Measurements from ENCODE around the gene ZBBX. TPM values are rescaled to one million over a fixed set of nuclear protein-coding genes. Genes with fewer than 3 reads are reported as not detected.

ZBBX gene
- total RNA-seq, 2 donors from 2014 or later: not detected

DNA sequence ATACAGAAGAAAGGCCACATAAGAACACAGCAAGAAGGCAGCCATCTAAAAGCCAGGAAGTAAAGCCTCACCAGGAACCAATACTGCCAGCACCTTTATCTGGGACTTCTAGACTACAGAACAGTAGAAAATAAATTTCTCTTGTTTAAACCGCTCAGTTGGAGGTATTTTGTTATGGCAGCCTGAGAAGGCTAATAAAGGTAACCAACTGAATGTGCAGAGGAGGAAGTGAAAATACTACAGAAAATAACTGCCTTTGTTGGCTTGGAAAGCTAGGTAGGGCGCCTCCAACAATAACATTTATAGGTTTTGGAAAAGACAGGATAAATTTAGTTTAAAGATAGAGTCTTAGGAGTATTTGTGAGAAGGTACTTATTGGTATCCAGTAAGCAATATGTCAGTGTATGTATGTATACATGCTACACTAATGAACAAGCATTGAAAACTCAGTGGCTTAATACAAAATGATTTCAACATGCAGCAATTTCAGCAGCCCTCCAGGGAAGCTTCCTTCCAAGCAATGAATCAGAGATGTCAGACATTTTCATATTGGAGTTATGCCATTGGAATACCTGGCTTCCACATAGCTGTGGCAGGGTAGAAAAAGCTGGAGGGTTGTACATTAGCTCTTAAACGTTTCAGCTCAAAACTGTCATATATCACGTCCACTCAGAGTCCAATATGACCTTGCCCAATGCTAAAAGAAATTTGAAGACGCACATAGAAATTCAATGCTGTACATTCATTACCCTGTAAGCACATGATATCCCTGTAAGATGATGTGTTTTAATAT lies 48.9 kb downstream of the ZBBX start:
- DNase-seq (ENCODE audit: low spot score): no peak
- H3K36me3 ChIP-seq: no peaks in the 10 kb centered on the region
- no peak overlapping the region for H3K27ac ChIP-seq
- no peak for TF ChIP-seq CTCF (IDR thresholded peaks at IDR 0.05)
- no peaks in the 10 kb centered on the region for H3K9me3 ChIP-seq
- H3K27me3 ChIP-seq: no peaks in the 10 kb centered on the region
- no peak overlapping the region for H3K4me3 ChIP-seq
- no peaks in the 10 kb centered on the region for H3K4me1 ChIP-seq

- no peaks in the 10 kb centered on the region for H3K4me1 ChIP-seq
- no peaks in the 10 kb centered on the region for H3K9me3 ChIP-seq
- H3K36me3 ChIP-seq: no peaks in the 10 kb centered on the region
- no peak overlapping the region for H3K27ac ChIP-seq
- TF ChIP-seq CTCF (IDR thresholded peaks at IDR 0.05): no peak
- no peaks in the 10 kb centered on the region for H3K27me3 ChIP-seq
- no peak for DNase-seq (ENCODE audit: low spot score)
- no peak overlapping the region for H3K4me3 ChIP-seq
Observed at GRCh38 chr3:167323572-167323971, 56.5 kb downstream of the ZBBX start.

DNA sequence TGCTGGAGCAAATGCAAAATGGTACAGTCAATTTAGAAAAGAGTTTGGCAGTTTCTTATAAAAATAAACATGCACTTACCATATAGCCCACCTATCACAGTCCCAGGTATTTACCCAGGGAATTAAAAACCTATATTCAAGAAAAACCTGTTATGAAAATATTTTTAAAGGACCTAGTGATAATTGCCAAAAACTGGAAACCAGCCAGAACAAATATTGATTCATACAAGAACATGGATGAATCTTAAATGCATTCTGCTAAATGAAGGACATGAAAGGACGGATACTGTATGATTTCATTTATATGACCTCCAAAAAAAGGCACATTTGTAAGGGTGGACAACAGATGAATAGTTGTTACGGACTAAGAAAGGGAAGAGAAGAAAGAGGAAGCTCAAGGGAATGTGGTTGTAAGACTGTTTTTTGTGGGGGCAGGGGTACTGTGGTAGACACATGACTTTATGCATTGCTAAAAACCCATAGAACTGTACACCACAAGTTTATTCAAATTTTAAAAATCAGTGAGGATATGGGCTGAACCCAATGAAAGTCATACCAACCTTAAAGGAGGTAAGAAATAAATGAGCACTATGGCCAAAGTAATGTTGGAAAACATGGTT lies 61.0 kb downstream of the ZBBX start:
- Histone ChIP-seq H3K4me3 (no peak overlapping the region), H3K9me3 (no peaks in the 10 kb centered on the region), H3K36me3 (no peaks in the 10 kb centered on the region), H3K27me3 (no peaks in the 10 kb centered on the region), H3K27ac (no peak overlapping the region), H3K4me1 (no peaks in the 10 kb centered on the region)
- no peak for DNase-seq (ENCODE audit: low spot score)
- no peak for TF ChIP-seq CTCF (IDR thresholded peaks at IDR 0.05)

GRCh38 chr3:167318306-167318705 lies 61.8 kb downstream of the ZBBX start:
- Histone ChIP-seq H3K9me3 (no peaks in the 10 kb centered on the region), H3K27ac (no peak overlapping the region), H3K36me3 (no peaks in the 10 kb centered on the region), H3K4me3 (no peak overlapping the region), H3K27me3 (no peaks in the 10 kb centered on the region), H3K4me1 (no peaks in the 10 kb centered on the region)
- DNase-seq (ENCODE audit: low spot score): no peak
- no peak for TF ChIP-seq CTCF (IDR thresholded peaks at IDR 0.05)

DNA sequence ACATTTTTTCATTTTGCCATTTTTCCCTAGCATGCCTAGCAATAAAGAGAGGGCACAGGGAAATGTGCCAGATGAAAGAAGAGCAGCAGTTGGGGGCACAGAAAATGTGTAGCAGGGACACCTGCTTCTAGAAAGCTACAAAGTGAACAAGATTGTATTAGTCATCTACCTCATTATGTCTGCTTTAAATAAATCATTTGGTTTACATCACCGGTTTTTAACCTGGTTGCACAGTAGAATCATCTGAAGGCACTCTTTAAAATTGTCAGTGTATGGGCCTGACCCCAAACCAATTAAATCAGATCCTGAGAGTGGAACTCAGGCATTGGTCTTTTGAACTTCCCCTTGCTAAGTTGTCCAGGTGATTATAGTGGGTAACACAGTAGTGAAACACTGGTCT lies 73.8 kb downstream of the ZBBX start:
- DNase-seq (ENCODE audit: low spot score): no peak
- TF ChIP-seq CTCF (IDR thresholded peaks at IDR 0.05): no peak

More for the DNA sequence above, 73.8 kb downstream of the ZBBX start:
- no peak overlapping the region for H3K27ac ChIP-seq
- H3K4me3 ChIP-seq: no peak overlapping the region
- H3K27me3 ChIP-seq: no peaks in the 10 kb centered on the region
- no peaks in the 10 kb centered on the region for H3K4me1 ChIP-seq
- H3K36me3 ChIP-seq: no peaks in the 10 kb centered on the region
- H3K9me3 ChIP-seq: peaks cover 0 to 13% of the 10 kb centered on the region in 2 donors
